GM19455 (cell line): ENCODE data around the gene METAP1D.
"Not testable (repeated sequence)": the region's sequence is repeated elsewhere in the genome, so short reads cannot be mapped to it uniquely, and the experiment has no call there.

Experiments
- ATAC-seq: cut with Tn5 transposase; IDR thresholded peaks from one replicate; pipeline ENCODE4 v1.9.1; 2021; ENCODE audit not compliant: unreplicated experiment

Gene METAP1D

DNA sequence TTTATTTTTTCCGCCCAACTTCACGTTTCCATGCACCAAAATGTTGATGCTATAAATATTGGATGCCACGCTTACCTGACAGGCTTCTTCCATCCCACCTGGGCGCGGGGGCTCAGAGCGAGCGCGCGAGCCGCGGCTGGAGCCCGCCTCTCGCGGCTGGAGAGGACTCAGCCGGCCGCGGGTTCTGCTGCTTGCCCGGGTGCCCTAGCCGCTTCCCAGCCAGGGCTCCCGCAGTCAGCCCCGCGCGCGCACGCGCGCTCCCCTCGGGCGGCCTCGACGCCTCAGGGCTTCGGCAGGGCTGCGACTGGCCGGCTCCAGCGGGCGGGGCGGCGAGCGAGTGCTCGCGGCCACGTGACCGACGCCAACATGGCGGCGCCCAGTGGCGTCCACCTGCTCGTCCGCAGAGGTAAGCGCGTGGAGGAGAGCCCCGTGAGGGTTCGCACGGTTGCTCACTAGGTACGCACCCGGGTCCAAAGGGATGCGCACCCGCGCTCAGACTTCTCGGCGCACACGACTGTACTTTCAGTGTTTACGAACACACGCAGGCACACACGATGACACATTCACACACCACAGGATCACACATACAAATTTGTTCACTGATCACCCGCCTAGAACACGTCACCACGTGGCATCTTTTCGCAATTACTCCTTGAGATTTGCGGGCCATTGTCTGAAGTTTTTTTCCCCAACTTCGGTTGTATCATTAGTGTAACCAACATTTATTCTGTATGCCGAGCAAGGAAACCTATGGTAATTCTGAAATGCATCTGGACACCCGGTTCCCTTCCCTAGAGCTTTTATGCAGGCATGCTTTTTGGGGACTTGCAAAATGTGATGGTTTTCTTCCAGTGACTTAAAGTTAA lies at the start of gene METAP1D:
Gene METAP1D (plus strand): TSS at position 350 of the 866 bp plus-strand sequence. CDS start 17 bp downstream, at position 367.
- peak; percentile 93 for ATAC-seq

DNA sequence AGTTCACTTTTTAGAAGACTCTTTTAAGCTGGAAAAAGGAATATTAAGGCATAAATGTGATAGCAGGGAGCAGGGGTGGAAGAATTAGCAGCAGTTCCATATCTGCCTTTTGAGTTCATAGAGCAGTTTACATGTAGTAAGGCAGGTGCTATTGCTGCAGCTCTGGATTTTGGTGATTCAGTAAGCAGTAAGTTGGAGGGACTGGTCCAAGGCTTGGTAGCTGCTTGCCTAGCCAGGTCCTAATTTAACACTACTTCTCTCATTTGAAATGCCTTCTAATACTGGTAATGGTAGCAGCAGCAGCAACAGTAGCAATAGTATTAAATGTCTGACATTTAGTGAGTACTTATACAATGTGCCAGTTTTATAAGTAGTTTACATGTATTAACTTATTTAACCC lies 47.5 kb upstream of the METAP1D start:
- ATAC-seq = no peak

DNA sequence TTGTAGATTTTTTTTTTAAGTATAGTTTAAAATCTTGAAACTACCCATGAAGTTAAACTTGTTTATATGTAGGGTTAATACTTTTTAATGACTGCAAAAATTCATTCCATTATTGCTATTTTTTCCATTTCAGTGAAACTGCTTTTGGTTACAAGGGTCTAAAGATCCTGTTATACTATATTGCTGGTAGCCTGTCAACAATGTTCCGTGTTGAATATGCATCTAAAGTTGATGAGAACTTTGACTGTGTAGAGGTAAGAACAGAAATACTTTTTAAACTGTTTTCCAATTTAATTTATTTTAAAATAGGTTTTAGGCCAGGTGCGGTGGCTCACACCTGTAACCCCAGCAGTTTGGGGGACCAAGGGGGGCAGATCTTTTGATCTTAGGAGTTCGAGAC lies 47.0 kb upstream of the METAP1D start:
- no peak for ATAC-seq

DNA sequence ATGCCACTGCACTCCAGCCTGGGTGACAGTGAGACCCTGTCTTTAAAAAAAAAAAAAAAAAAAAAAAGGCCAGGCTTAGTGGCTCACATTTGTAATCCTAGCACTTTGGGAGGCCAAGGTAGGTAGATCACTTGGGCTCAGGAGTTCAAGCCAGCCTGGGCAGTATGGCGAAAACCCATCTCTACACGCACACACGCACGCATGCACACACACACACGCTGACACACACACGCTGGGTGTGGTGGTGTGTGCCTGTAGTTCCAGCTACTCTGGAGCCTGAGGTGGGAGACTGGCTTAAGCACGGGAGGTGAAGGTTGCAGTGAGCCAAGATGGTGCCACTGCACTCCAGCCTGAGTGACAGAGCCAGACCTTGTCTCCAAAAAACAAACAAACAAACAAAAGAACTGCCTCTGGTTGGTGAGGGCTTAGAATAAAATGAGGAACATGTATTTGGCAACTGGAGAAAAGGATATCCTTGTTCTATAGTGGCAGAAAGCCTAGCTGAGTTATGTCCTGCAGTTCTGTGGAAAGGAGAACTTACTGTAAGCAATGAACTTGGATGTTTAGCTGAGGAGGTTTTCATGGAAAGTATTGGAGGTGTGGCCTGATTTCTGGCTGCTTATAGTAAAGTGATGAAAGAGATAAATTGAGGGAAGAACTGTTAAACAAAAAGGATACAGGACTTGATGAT lies 43.5 kb upstream of the METAP1D start:
- ATAC-seq = no peak

DNA sequence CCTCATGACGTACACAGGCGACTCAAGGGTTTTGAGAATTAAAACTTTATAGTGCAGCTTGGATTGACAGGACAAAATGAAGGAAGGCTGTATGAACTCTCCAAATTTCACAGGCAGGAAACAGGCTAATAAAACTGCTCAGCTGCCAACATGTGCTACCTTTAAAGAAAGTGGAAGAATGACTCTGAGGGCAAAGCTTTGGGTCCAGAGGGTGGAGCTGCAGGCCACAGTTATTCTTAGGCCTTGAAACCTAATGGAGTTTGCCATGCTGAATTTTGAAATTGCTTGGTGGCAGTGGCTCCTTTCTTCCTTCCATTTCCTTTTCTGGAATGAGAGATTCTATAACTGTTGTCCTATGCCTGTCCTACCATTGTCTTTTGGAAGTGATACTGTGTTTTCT lies 42.7 kb upstream of the METAP1D start:
- no peak for ATAC-seq

DNA sequence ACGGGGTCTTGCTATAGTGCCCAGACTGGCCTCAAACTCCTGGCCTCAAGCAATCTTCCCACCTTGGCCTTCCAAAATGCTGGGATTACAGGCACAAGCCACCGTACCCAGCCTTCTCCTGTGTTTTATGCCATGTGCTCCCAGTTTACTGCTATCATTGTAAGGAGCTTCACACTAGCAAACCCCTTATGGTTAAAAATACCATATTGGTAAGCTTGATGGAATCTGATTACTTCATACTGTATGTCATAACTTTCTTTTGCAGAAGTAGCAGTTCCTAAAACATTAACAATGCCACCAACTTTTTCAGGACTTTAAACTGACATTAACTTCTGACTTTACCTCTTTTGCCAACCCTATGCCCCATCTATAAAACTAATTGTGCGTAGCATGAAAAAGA lies 41.3 kb upstream of the METAP1D start:
- no peak for ATAC-seq

DNA sequence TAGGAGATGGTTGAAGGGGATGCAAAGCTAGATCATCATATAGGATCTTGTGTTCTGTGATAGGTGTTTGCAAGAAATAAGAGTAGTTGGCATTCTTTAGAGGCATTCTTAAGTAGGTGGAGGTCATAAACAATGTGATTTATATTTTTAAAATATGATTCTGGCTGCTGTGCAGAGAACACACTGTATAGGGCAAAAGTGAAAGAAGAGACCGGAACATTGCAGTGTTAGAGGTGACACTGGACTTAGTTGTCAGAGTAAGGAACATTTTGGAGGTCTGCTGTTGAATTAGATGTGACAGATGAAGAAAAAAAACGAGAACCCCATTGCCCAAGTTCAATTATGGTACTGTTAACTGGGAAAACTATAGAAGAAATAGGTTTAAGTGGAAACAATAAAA lies 39.8 kb upstream of the METAP1D start:
- no peak for ATAC-seq

DNA sequence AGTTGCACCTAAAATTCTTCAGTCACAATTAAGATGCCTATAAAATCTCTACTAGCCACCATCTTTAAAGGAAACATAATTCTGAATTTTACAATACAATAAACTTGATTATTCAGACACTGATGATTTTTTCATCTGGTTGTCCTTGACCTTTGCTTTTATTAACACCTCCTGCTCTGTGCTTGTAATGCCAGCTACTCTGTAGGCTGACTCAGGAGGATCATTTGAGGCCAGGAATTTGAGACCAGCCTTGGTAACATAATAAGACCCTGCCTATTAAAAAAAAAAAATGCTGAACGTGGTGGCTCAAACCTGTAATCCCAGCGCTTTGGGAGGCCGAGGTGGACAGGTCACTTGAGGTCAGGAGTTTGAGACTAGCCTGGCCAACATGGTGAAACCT lies 39.2 kb upstream of the METAP1D start:
- ATAC-seq = no peak

DNA sequence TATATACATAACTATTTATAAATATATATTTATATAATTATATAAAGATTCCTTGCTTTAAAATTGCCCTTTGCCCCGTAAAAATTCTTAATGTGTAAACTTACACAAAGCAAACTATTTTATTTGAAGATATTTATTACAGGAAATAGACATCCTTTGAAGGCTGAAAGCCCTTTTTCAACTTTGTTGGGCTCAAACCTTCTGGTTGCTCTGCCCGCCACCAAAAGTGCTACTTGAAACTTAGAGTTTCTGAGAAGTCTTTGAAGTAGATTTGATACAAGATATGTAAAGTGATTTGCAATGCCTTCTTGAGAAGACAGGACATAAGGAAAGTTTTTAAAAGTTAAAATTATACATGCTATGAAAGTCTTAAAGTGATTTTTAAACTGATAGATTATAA lies 36.6 kb upstream of the METAP1D start:
- no peak for ATAC-seq

DNA sequence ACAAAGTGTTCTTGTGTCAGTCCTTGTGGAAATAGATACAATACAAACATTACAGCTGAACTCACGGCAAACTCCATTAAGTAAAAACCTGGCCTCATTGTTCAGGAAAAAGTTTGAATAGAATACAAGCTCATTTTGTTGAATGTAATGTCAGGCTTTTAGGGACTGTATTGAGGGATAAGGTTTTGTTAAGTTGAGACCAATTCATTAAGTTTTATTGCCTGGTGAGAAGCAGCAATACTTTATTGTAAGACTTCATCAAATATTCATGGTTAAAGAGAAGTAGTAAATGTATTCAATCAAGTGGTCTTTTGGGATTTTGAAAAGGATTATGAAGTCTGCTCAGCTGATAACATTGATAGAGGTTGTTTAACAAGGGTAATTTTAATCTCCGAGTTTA lies 35.4 kb upstream of the METAP1D start:
- no peak for ATAC-seq

DNA sequence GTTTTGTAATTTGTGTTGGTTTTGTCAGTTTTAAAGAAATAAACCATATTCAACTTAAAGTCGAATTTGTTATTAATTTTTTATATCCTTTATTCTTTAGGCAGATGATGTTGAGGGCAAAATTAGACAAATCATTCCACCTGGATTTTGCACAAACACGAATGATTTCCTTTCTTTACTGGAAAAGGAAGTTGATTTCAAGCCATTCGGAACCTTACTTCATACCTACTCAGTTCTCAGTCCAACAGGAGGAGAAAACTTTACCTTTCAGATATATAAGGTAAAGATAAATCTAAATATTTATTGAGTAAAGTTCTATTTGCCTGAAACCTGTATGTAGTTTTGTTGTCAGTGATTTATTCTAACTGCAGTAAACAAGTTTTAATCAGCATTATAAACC lies 34.5 kb upstream of the METAP1D start:
- no peak for ATAC-seq

DNA sequence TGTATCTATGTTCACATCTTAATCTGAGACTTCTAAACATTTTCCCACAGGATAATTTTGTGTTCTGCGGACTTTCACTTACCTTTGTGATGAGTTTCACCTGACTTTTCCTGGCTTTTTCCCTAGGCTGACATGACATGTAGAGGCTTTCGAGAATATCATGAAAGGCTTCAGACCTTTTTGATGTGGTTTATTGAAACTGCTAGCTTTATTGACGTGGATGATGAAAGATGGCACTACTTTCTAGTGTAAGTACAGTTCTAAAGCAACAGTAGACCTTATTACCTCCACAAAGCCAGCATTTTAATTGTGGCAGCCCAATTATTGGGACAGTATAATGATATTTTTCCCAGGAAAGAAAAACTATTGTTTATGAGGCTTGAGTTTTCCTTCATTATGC lies 34.1 kb upstream of the METAP1D start:
- no peak for ATAC-seq

DNA sequence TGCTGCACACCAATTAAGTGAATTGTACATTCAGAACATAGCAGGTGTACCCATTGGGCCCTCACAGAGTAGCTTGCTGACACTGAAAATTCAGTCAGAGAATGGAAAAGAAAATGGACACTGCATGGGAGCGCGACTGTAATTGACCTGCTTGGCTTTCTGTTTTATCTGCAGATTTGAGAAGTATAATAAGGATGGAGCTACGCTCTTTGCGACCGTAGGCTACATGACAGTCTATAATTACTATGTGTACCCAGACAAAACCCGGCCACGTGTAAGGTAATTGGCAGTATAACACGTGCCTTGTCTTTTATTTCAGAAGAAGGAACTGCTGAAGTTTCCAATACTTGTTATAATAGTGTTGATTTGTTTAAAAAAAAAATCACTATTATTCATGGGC lies 33.5 kb upstream of the METAP1D start:
- no peak for ATAC-seq

DNA sequence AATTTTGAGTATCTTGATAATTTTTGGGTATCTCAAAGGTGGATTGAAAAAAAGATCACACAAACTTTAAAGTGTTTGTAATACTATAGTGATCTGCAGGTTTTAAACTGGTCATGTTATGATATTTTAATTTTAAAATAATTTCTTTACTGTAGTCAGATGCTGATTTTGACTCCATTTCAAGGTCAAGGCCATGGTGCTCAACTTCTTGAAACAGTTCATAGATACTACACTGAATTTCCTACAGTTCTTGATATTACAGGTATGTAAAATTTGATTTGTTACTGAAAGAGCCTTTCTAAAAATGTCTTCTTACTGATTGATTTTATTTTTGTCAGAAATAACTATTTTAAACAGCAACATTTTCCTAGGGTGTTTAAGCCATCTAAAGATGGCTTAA lies 33.1 kb upstream of the METAP1D start:
- ATAC-seq = no peak

DNA sequence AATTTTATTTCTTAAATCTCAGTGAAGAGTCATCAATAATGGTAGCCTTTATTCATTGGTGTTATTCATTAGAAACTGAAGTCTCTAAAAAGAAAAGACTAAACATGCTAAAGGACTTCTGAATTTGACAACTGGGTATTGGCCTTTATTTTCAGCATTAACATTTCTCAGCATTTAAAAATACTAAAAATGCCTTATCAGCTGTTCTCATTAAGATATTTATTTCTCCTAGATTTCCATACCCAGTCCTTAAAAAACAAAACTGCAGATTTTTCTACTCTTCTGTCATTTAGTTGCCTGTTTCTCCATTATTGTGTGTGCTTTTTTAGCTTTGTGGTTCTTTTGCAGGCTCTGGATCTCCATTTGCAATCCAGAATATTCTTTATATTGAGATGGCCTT lies 31.2 kb upstream of the METAP1D start:
- ATAC-seq = no peak

DNA sequence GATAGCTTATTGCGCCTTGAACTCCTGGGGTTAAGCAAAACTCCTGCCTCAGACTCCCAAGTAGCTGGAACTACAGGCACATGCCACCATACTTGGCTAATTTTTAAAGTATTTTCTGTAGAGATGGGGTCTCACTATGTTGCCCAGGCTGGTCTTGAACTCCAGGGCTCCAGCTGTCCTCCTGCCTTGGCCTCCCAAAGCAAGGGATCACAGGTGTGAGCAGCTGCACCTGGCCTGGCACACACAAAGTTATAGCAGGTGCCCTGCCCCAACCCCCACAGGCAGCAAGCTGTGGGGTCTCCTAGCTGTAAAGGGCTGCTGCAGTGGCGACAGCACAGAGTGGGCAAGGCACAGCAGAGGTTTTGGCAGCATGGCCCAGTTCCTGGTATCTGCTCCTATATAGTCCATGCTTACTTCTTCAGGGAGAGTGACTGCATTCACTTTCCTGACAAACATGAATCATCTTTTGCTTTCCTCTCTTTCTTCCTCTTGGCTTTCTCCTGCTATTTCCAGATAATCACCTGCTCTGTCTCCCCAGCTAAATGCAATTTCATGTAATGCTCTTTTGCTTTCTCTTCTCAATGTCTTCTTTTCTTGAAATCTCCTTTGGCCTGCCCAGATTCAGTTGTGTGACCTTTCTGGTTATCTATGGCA lies 27.3 kb upstream of the METAP1D start:
- ATAC-seq = no peak

DNA sequence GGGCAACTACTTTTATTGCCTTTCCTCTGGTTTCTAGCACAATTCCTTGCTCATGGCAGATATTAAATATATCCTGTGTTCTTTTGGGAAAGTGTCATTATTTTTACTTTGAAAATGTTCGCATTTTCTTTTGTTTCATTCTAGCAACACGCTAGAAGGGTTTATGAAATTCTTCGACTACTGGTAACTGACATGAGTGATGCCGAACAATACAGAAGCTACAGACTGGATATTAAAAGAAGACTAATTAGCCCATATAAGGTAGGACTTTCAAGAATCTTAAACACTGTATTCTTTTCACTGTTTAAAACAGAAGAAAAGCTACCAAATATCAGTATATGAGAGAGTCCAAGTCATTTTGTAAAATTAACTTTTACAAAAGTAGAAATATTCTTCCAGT lies 20.6 kb upstream of the METAP1D start:
- no peak for ATAC-seq

DNA sequence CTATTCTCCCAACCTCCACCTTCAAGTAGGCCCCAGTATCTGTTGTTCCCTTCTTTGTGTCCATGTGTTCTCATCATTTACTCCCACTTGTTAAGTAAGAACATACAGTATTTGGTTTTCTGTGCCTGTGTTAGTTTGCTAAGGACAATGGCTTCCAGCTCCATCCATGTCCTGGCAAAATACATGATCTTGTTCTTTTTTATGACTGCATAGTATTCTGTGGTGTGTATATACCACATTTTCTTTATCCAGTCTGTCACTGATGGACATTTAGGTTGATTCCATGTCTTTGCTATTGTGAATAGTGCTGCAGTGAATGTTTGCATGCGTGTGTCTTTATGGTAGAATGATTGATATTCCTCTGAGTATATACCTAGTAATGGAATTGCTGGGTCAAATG lies 15.8 kb upstream of the METAP1D start:
- not testable (repeated sequence) for ATAC-seq

DNA sequence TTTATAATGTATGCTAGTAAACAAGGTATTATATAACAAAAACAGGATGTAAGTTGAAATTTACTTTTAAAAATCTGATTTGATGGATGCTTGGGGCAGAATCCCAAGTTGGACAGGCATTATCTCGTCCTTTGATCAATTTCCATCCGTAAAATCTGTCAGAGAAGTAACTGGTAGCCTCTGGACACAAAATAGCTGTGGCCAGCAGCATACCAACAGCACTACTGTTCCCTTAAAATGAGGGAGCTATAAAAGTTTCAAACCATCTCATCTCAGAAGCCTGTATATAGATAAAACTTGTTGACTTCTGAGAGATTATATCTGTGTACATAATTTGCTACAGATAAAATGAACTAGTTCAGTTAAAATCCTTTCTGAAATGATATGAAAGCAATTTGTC lies 14.7 kb upstream of the METAP1D start:
- no peak for ATAC-seq

DNA sequence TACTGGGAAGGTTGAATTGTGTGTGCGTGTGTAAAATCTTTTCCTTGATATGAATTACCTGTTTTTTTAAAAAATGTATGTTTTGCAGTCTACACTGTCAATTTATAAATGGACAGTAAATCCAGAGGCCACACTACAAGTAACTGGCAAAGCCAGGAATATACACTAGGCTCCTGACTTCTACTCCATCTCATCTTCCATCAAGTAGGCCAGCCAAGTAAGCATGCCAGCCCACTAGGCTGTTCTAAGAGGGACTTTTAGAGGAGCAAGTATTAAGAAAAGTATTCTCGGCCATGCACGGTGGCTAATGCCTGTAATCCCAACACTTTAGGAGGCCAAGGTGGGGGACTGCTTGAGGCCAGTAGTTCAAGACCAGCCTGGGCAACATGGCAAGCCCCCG lies 13.0 kb upstream of the METAP1D start:
- no peak for ATAC-seq

DNA sequence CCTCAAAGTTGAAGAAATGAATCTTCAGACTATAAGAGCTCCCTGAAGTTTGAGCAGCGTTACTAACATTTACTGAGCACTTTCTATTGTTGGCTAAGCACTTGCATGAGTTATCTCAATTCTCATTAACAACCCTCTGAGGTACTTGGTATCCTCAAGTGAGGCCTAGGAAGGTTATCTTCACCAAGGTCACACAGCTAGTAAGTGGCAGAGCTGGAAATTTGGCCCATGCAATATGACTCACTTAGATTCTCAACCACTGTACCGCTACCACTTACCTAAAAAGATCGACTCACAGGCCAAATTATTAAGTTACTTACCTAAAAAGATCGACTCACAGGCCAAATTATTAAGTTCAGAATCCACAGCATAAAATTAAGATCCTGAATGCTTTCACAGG lies 8.7 kb upstream of the METAP1D start:
- ATAC-seq = no peak

DNA sequence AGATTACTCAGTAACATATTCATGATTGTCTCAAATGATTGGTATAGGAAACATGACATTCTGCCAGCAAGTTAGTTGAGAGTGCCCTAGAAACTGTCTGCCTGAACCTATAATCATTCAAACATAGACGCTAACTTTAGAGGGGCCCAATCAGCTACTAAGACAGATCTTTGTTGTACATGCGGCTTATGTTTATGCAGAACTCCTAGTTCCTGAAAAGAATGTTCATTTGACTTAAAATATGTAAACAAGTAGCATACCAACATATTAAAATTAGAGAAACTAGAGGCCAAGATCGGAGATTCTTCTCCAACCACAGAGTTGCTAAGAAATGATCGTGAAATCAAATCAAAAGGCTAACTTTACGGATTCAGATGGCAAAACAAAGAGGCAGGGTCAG lies 4.2 kb upstream of the METAP1D start:
- no peak for ATAC-seq
